Effector CD8-positive, alpha-beta T cell (primary cell): Measurements from ENCODE around the gene CNTN5.
"Not testable (repeated sequence)": the region's sequence is repeated elsewhere in the genome, so short reads cannot be mapped to it uniquely, and the experiment has no call there.

ENCODE experiments used
- DNase-seq: peaks from one replicate; lab custom pipeline; 2025; lab: John Stamatoyannopoulos, UW
- total RNA-seq, 4 experiments: gene quantifications; one replicate each; lab custom pipeline; 2026; lab: John Stamatoyannopoulos, UW

The CNTN5 gene
- 0 reads per million in 4 experiments for total RNA-seq

DNA sequence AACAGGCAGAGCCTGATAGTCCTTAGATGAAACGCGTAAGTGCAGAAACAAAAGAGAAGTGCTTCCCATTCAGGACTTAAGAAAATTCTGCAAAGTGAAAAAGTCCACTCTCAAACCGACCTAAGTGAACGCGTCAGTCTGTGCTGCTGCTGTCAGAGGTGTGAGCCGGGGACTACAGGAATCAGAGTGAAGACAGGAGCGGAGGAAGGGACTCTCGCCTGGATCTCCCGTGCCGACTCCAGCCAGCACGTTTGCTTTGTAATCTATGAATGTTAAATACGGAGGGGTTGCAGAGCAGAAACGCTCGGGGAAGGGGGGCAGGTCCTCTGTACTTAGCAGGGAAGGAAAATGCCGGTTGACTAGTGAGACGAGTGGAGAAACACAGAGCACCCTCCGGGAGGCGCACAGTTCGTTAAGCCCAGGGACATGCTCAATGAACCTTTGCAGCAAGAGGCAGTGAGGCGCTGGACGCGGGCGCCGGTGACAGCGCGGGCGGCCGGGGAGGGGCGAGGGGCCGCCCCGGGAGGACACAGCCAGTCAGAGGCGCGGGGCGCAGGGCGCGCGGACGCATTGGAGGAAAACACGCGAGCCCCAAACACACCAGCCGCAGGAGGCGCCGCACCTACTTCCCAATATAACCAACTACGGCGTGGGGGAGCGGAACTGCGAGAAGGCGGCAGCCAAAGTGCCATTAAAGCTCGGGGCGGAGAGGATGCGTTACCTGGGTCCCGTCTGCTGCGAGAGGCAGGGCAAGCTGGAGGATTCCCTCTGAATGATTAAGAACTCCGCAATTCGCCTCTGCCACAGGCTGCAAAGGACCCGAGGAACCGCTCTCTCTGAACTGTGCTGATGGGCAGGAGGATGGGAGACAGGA, at the start of gene CNTN5:
Gene CNTN5, plus strand, starts transcription at position 598 of the 874 bp plus-strand sequence.
- DNase-seq = no peak

DNA sequence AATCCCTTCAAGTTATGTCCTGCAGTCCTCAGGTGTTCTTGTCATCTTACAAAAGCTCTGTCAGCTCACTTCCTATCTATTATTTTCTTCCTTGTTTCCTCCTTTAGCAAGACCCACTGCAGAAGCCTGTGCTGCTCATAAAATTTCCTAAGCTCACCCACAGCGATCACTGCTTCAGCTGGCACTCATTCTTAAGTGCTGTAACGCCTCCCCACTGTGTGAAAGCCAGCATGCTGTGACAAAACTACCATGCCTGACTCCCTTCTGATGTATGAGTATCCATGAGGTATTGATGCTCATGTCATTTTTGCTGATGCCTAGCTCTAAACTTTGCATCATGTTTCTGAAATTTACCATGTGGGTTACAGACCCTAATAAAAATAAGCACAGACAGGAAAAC, 41.5 kb upstream of the CNTN5 start:
- DNase-seq = no peak

DNA sequence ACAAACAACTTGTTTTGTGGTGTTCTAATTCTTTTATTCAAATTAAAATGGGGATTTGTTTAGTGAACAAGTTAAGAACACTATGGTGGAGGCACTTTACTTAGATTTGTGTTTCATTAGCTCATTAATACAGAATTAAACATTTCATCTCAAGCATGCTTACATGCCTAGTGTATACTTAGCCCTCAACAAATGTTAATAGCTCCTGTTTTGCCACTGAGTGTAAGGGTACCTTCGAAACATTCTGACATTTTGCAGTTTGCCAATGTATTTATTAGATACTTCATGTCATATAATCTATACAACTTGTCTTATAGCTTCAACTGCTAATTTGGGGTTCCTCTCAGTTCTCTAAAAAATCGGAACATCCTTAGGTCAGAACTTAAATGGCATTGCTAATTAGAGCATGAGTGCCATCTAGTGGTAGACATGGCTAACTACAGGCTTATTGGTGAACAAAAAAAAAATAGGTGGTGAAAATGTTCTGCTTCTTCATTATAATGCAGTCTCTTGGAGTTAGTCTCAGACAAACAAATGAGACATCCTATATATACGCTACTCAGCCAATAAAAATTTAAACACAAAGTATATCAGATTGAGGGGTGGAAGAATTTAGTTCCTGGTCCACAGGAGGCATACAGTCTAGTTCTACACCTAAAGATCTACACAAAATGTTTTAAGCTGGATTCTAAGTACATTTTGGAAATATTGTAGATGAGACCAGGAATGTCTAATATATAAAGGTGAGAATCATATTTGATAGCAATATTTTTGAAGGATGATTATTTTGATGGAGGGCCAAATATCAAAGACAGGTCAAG, 4.9 kb upstream of the CNTN5 start:
- no peak for DNase-seq

DNA sequence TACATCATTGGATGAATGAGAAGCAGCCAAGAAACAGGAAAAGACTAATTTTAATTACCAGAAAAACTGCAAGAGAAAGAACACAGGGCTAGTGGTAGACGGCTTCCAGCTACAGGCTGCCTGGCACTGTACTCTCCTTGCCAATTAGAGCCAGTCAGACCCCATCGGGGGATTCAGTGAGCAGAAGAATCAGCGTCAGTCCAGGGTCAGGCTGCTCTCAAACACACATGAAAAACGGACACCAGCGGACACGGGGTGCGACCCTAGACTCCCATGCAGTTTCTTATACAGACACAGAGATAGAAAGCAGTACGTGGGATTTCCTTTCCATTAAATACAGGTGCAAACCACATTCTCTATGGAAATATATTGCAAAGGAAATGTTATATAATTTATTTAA, 1.1 kb upstream of the CNTN5 start:
- no peak for DNase-seq

DNA sequence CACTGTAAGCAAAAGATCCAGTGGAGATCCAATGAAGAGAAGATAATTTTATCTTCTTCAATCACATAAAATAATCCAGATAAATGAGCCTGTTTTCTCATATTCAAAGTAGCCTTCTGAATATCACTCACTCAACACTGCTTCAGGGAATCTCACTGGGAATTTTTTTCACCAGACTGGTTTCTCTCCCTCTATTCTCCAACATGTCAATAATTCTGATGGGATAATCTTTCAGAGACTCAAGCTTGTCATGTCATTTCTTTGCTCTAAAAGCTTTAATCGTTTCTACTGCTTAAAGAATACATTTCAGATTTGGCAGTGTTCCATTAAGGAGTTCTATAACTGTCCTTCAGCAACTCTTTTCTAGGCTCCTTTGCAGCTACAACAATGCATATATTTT, 16.3 kb downstream of the CNTN5 start:
- DNase-seq = no peak

DNA sequence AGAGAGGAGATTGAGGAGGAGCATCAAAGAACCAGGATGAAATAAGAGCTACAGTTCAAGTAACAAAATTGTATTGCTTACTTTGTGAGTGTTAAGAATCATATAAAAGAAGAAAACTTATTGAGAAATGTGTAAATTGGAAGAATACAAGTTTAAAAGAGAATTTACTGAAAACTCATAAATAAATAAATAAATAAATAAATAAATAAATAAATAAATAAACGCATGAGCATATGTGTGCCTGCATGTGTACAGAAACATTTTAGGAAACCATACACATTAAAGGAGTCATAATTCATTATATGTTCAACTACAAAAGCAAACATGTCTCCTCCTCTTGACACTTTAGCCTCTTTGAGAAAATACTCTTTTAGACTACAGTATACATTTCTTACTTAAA, 42.6 kb downstream of the CNTN5 start:
- no peak for DNase-seq

DNA sequence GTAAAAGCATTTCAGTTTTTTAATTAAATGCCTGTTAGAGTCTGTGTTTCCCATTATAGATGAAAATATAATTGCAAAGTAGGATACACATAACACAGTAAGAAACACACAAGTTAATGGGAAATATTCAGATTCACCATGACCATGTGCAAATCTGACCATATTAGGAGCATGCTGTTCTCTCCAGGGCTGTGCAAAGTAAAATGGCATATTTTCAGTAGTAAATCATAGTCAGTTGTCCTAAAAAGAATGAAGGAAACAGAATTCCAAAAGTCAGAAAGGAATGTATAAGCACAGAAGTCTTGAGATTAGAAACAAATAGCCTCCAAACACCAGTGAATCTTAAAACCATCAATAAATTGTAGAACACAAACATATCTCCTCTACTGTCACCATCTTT, 44.4 kb downstream of the CNTN5 start:
- no peak for DNase-seq

DNA sequence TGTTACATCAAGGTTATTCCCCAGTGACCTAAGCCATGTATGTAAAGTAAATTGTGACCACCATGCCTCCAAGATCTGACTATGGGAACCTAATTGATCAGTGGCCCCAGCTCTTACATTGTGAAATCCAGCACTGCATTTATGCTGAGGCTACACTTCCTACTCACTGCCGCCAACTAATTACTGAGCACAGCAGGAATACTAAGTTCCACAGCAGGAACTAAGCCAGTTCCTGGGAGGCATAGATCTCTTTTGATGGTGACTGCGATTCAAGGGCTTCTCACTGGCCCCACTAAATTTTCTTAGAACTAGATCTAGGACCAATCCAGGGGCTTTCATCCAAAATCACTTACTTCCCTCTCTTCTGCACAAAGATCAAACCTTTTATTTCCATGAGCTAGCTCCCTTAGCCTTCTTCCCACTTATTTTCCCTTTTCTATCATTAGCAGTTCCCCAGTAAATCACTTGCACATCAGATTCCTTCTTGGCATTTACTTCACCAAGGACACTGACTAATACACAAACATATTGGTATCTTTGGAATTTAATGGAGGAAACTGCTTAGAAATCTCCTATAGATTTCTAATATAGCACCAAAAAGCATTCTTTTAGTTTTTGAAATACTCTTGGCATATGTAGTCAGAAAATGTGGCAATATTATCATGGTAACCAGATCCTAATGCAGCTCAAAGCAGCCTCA, 46.0 kb downstream of the CNTN5 start:
- DNase-seq = no peak

DNA sequence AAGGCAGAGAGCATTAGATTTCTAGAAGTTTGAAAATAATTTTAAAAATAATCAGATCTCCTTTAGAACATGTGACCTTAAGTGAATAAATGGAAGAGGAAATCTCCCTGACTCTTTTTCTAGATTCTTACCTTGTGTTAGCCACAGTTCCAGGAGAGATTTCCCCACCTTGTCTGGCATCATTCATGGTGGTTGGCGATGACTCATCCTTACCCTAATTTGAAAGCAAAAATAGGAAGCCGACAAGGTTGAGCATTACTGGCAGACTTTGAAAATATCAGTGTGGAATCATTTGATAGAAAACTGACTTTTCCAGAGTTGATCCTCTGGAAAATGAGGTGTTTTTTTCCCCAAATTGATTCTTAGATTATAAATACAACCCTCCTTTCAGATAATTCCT, 48.1 kb downstream of the CNTN5 start:
- no peak for DNase-seq

DNA sequence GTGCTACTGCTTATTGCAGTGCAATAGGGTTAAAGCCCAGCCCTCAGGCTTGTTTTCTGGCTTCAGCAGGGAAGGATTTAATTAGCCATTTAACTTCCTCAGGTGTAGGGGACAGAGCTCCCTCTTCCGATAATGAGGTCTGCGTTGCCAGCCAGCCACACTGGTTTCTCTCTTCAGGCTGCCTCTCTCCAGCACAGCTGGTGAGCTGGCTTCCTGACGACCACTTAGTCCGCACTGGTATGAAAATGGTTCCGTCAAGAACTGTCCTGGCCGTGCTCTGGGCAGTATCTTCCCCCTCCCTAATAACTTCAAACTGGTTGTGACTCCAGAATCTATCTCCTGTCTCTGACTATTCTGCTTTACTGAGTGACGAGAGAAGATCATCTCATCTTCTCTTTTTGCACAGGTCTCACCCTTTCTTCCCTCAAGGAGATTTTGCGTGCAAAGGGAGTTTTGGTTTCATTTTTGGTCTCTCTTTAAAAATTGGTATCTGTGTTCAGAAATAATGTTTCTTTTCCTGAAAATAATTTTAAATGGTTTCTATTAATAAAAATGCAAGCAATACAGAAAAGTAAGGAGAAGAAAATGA, 49.2 kb downstream of the CNTN5 start:
- no peak for DNase-seq

DNA sequence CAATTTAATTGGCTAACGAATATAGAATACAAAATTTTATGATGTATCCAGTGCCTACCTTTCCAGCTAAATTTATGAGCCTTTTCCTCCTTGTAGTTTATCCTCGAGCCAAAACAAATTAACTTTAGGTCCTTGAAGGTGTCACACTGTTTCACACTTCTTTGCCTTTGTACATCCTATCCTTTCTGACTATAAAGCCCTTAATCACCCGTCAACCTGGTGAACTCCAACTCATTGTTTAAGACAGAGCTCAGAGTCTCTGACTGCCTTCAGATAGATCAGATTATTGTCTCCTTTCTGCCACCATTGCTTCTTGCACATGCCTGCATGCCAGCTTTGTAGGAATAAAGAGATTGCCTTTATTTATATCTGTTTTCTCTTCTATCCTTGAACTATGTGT, 58.8 kb downstream of the CNTN5 start:
- no peak for DNase-seq

DNA sequence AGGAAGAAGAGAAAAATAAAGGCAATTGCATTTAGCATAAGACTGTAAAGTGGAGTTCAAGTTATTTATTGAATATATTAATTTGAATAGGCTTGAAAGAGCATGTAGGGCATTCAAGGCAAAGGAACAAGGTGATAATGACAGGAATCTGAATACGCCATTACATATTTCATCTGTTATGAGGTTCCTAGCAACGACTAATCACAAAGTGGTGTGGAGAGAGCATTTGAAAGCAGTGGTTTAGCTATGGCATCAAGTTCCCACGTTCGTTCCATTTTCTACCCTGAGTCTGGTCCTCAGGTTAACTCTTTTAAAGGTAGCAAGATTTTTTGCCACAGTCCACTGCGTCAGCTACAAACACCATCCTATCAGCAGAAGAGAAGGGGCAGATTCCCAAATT, 59.4 kb downstream of the CNTN5 start:
- DNase-seq = no peak

DNA sequence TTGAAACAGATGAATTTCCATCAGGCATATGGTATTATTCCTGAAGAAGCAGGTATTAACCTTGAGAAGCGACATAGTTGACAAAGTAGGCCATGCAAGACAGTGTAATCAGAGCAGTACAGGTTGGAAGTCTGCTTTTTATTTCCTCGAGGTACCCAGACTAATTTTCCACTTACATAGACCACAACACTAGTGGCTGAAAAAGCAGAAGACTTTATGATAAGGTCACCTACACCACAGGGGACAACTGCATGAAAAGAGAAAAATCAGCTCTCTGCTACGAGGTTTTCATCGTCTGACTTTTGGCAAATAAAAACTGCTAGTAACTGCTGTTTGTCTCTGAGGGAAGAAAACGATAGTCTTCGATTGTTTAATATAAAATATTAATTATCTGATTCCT, 77.5 kb downstream of the CNTN5 start:
- DNase-seq = no peak

DNA sequence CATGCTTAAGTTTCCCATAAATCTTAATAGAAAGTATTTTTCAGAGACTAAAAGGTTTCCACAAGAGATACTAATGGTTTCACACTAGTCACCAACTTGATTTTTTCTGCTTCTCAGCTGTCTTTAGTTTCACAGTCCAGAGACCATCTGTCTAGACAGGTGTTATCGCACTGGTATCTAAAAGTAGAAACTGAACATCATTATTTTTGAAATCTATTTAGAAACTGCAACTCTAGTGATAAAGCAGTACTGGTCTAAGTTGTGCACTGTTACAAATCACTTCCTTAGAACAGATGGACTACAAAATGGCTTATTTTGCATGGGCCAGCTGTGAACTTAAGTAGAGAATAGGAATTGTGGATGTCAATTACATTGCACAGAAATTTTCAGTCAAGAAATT, 78.0 kb downstream of the CNTN5 start:
- DNase-seq = no peak

DNA sequence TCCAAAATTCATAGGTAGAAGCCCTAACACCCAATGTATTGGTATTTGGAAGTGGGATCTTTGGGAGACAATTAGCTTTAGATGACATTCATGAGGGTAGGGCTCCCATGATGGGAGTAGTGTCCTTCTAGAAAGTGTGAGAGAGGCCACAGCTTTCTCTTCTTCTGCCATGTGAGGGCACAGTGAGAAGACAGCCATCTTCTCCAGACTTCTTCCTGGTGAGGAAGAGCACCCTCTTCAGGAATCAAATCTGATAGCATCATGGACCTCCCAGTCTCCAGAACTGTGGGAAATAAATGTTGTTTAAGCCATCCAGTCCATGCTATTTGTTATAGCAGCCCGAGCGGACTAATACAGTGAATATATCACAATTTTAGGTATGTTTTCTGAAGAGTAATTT, 96.9 kb downstream of the CNTN5 start:
- DNase-seq = no peak

DNA sequence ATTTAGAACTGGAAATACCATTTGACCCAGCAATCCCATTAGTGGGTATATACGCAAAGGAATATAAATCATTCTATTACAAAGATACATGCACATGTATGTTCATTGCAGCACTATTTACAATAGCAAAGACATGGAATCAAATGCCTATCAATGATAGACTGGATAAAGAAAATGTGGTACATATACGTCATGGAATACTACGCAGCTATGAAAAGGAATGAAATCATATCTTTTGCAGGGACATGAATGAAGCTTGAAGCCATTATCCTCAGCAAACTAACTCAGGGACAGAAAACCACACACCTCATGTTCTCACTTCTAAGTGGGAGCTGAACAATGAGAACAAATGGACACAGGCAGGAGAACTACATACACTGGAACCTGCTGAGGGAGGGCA, 113.1 kb downstream of the CNTN5 start:
- DNase-seq = not testable (repeated sequence)

DNA sequence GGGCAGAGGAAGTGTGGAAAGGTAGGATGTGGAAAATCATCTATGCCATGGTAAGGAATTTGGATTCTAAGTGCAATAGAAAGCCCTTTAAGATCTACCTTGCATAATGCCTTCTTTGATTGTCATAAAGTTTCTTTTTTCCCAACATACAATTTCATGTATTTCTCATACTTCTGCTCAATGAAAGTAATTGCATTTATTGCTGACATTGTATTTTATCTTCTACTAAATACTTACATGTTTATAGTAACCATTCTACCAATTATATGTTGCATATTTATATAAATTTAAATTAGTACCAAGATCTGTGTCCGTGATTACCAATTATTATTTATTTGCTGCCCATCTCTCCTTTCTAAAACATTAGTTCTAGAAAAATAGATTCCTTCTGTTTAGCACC, 114.8 kb downstream of the CNTN5 start:
- DNase-seq = no peak

DNA sequence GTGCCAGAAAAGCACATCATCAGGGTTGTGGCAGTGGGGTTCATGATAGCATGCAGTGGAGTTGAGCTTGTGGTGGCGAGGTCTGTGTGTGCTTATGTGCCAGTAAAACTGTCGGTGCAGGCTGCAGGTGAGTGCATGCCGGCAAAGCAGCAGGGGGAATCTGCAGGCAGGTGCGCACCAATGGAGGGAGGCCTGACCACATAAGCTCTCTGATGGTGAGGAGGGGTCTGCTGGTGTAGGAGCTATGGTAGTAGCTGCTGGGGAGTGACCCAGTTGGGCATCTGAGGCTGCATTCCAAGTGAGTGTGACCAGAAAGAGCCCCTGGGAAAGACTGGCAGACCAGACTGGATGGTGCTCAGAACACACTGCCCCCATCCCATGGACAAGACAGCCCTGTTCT, 121.5 kb downstream of the CNTN5 start:
- no peak for DNase-seq

DNA sequence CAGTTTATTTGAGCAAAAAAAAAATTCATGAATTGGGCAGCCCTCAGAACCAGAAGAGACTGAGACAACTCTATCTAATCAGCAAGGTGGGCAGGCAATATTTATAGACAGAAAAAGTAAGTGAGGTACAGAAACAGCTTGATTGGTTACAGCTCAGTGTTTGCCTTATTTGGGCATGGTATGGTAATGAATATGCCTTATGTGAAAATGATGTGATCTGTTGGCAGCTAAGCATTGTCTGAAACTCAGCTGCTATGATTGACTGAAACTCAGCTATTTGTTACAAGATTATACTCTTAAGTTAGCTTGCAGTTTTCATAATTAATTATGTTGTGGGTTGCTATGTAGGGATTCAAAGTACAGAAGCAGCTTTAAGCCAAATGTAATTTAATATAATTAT, 127.6 kb downstream of the CNTN5 start:
- no peak for DNase-seq

DNA sequence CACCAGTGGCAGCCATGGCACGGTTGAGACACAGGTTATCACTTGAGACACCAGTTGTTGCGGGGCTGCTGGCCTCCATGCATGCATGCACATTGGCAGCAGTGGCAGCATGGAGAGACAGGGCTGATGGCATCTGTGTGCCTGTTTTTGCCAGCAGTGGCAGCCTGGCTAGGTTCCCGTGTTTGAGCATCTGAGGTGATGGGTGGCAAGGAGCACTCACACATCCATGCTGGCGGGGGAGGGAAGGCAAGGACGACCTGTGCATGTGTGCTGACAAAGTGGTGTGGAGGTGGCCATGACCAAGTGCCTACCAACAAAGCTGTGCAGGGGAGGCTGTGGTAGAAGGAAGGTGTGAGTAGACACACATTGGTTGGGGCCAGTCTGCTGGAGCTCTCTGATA, 133.5 kb downstream of the CNTN5 start:
- DNase-seq = no peak

DNA sequence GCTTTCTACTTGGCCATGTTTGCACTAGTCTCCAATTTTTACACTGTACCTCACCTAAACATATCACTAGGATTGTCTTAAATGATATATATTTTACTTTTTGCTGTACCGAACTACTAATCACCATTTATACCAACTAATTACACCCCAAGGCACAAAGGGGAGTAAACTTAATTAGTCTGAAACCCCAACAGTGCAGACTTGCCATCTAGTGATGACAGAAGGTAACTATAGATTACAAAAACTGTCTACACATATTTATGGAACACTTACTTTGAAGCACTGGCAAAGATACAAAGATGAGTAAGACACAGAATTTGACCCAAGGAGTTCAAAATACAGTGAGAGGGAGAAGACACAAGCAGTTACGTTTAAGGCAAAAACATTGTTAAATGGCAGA, 139.7 kb downstream of the CNTN5 start:
- no peak for DNase-seq

DNA sequence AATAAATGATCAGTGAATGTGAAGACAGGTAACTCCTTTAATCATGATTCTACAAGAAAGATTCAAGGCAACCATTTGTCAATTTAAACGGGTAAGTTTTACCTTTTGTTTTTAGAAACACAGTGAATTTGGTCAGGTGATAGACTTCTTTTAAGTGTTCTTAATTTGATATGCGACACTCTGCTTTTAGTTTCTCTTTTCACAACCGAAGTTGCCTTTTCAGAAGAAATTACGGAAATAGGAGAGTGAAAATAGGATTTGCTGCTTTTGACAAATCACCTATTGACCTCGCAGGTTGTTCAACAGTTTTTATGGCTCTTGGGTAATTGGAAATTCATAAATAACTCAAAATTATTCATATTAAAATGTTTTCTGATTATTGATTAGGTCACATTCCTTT, 142.1 kb downstream of the CNTN5 start:
- DNase-seq = no peak
